Gastrocnemius medialis (tissue), 4 donors: Measurements from ENCODE around the gene CREG1. TPM values are rescaled to one million over a fixed set of nuclear protein-coding genes. Genes with fewer than 3 reads are reported as not detected.

ENCODE experiments used
- ATAC-seq, 2 donors: fragments of 150-250 bp; one replicate each; pipeline ENCODE4 v1.9.1; 2016
- DNase-seq, 2 donors: peaks; one replicate each; pipeline ENCODE4 v3.0.0-alpha.2; 2019
- H3K27ac ChIP-seq, 4 donors: fragments of 200-600 bp; sonication (generic); 1 replicate in 1 of 4; 2 replicates in 3 of 4; pipeline ENCODE4 v1.5.1; 2016 to 2018; ENCODE audit warnings: mild to moderate bottlenecking in 2 of 4, moderate library complexity in 1 of 4
- H3K27me3 ChIP-seq, 3 donors: fragments of 200-600 bp; sonication (generic) in 2 of 3; 1 replicate in 1 of 3; 2 replicates in 2 of 3; pipeline versions ENCODE4 v1.5.1 to v1.6.0; 2016 to 2019; ENCODE audit warnings: mild to moderate bottlenecking in 1 of 3, moderate library complexity in 1 of 3
- H3K36me3 ChIP-seq, 2 donors: fragments of 200-600 bp; sonication (generic) in 1 of 2; one replicate each; pipeline ENCODE4 v1.5.1; 2017 to 2018
- H3K4me1 ChIP-seq, 2 donors: fragments of 200-600 bp; sonication (generic) in 1 of 2; one replicate each; pipeline ENCODE4 v1.5.1; 2016 to 2017; ENCODE audit warnings: mild to moderate bottlenecking in 2 of 2
- H3K4me3 ChIP-seq, 4 donors: fragments of 200-600 bp; sonication (generic) in 3 of 4; 1 replicate in 1 of 4; 2 replicates in 3 of 4; pipeline ENCODE4 v1.5.1; 2016 to 2019; ENCODE audit warnings: mild to moderate bottlenecking in 2 of 4
- H3K9me3 ChIP-seq, 3 donors: fragments of 200-600 bp; sonication (generic) in 2 of 3; 1 replicate in 1 of 3; 2 replicates in 2 of 3; pipeline ENCODE4 v1.5.1; 2016 to 2019
- POLR2A ChIP-seq, 2 donors: fragments of 450-650 bp; IDR thresholded peaks; one replicate each; pipeline ENCODE4 v1.6.1; 2017; ENCODE audit warnings: antibody characterized with exemption in 2 of 2, mild to moderate bottlenecking in 2 of 2, moderate library complexity in 2 of 2
- in situ Hi-C, 4 donors: fragments of 200-750 bp; cut with MboI; loops; one replicate each; pipeline versions ENCODE4 v1.15.0 to v1.8.0; 2017; ENCODE audit warnings: low sequenced_read_pairs in 4 of 4
- intact Hi-C: fragments of 100-400 bp; cut with DNase I; formaldehyde crosslinking; loops from one replicate; pipeline ENCODE4 v1.15.1; 2023; ENCODE audit warnings: low total_unique reads
- total RNA-seq, 4 donors: library from RNA; depleted of rRNA; stranded (reverse); fragments of >200 nt; gene quantifications; one replicate each; pipeline versions ENCODE4 v1.1.0 to v1.2.3, GENCODE V29; 2016
- TF ChIP-seq, protein P1 (sequence below), 5 experiments: fragments of 450-650 bp in 3 of 5; fragments of 200-600 bp in 2 of 5; sonication (generic) in 2 of 5; IDR thresholded peaks in 4 of 5; conservative IDR thresholded peaks in 1 of 5; 1 replicate in 4 of 5; 2 replicates in 1 of 5; pipeline ENCODE4 v1.5.1; 2016 to 2019; ENCODE audit warnings: antibody characterized with exemption in 5 of 5, mild to moderate bottlenecking in 3 of 5, moderate library complexity in 3 of 5

The CREG1 gene
- 10 to 100 TPM; 69.9 to 99.6 (median 80.7) TPM for total RNA-seq

DNA sequence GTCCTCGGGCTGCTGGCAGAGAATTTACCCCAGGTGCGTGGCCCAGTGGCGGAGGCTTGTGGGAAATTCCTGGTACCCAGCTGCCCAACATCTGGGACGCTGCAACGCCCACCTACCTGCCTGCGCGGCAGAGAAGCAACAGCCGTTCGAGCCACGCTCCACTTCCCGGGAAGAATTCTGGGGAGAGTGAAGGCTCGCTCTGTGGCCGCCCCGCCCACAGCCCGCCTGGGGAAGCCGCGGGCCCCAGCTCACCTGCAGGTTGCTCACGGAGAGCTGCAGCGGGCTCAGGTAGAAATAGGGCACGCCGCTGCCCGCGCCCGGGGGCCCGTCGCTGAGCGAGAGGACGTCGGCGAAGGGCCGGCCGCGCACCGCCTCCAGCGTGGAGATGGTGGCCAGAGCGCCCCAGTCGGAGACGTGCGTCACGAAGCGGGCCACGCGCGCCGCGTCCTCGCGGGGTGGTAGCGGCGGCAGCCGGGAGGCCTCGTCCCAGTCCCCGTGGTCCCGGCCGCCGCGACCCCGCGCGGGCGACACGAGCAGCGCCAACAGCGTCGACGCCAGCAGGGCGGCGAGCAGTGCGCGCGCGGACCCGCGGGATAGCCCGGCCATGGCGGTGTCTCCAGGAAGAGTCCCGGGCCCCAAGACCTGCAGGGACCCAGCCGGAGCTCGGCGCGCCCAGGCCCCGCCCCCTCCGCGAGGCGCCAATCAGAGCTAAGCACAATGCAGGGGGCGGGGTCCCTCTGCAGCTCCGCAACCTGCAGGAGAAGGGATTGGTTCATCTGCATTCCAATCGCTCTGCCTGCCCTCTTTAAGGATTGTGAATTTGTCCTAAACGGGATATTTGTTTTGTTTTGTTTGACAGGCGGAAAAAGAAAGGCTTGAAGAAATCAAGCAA, at the start of gene CREG1:
Gene CREG1 (minus strand): TSS at position 627 of the 892 bp plus-strand sequence.
- TF ChIP-seq, protein P1, sequence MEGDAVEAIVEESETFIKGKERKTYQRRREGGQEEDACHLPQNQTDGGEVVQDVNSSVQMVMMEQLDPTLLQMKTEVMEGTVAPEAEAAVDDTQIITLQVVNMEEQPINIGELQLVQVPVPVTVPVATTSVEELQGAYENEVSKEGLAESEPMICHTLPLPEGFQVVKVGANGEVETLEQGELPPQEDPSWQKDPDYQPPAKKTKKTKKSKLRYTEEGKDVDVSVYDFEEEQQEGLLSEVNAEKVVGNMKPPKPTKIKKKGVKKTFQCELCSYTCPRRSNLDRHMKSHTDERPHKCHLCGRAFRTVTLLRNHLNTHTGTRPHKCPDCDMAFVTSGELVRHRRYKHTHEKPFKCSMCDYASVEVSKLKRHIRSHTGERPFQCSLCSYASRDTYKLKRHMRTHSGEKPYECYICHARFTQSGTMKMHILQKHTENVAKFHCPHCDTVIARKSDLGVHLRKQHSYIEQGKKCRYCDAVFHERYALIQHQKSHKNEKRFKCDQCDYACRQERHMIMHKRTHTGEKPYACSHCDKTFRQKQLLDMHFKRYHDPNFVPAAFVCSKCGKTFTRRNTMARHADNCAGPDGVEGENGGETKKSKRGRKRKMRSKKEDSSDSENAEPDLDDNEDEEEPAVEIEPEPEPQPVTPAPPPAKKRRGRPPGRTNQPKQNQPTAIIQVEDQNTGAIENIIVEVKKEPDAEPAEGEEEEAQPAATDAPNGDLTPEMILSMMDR (IDR thresholded peaks at IDR 0.05 in 4 of 5, conservative IDR thresholded peaks at IDR 0.05 in 1 of 5) = peak in 1 of 5 experiments; percentile 14
- TF ChIP-seq POLR2A (IDR thresholded peaks at IDR 0.05) = peak; percentile 95 to 96
- in situ Hi-C loops (no loop called here), intact Hi-C loops (loop anchor here (2.0 to 10.0 kb wide), 5 partner anchors 96 to 449 kb away; partner anchors contain the start of genes DCAF6, MPC2 and POU2F1)
- H3K36me3 ChIP-seq = no peaks in the 10 kb centered on the region
- H3K9me3 ChIP-seq = no peaks in the 10 kb centered on the region
- H3K4me1 ChIP-seq = peaks cover 35 to 49% of the 10 kb centered on the region in 2 donors
- peak; percentile 88 to 91 for ATAC-seq
- DNase-seq = peak; percentile 90 to 94
- peak within 1 kb of the TSS; percentile 66 to 91 (median 82) for H3K27ac ChIP-seq
- H3K27me3 ChIP-seq = no peaks in the 10 kb centered on the region
- H3K4me3 ChIP-seq = peak within 1 kb of the TSS; percentile 66 to 89 (median 74)

DNA sequence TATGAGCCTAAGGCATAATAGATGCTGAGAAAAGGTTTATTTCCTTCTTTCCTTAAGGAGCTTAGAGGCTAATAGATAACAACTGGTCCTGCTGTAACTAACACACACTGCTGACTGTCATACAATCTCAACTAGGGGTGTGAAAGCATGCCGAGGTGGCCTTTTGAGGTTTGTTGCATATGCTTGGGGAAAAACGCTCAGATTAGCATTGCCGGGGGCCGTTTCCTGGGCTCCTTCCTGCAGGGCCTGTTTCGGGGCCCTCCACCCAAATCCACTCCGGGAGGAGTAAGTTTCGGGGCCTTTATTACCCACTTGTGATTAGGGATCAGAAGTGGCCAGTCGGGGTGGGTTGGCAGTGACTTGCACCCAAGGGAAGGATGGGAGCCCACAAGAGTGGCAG, 49.3 kb upstream of the CREG1 start:
- H3K9me3 ChIP-seq = no peaks in the 10 kb centered on the region
- H3K27ac ChIP-seq = peak overlapping the region in 1 of 4 donors; percentile 55
- TF ChIP-seq, protein P1 (IDR thresholded peaks at IDR 0.05 in 4 of 5, conservative IDR thresholded peaks at IDR 0.05 in 1 of 5) = no peak
- no peak for TF ChIP-seq POLR2A (IDR thresholded peaks at IDR 0.05)
- intact Hi-C loops (loop anchor here (5.0 kb wide), 2 partner anchors 34 to 199 kb away; no protein-coding TSS in a partner anchor), in situ Hi-C loops (loop anchor here (5.0 to 25.0 kb wide), 2 partner anchors 84 to 209 kb away; no protein-coding TSS in a partner anchor)
- H3K4me3 ChIP-seq = no peak overlapping the region
- ATAC-seq (no peak), DNase-seq (no peak)
- H3K36me3 ChIP-seq = no peaks in the 10 kb centered on the region
- no peaks in the 10 kb centered on the region for H3K27me3 ChIP-seq
- H3K4me1 ChIP-seq = peaks cover 19 to 25% of the 10 kb centered on the region in 2 donors

DNA sequence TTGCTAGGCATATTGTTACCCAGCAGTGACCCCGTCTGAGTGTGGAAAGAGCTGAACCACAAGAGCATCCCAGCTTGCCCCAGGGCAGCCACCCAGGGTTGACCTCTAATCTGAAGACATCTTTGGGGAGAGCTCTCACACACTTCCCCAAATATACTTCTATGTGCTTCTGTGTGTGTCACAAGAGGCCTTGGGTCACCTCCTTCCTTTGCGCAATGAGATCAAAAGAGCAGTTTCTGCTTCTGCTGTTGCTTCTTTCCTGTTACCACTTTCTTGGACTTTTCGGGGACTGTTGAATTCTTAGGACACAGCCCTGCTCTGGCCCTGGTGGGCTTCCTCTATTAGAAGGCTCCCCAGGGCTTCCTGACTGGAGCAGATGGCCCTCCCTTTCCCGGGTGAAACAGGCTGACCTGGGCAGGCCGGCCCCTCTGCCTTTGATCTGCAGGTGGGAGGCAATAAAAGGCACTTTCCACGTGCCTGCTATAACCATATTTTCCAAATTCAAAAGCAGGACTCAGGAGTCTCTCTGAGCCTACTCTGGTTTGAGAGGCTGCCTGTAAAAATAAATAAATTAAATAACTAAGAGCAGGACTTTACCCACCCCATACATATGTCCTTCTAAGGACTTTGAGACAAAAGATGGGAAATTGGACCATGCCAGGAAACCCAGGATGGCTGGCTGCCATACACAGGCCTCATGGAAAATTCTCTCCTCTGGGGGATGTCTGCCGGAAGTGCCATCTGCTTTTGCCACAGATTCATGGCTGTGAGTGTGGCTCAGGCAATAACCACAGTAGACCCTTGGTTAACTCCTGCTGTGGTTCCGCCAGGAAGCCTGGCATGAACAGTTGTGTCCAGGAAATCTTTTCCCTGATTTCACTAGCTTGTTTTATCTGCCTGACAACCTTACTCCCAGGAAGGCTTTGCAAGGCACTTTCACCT, 48.2 kb upstream of the CREG1 start:
- Histone ChIP-seq H3K36me3 (no peaks in the 10 kb centered on the region), H3K9me3 (no peaks in the 10 kb centered on the region), H3K27me3 (no peaks in the 10 kb centered on the region), H3K27ac (peak overlapping the region; percentile 46 to 70 (median 52)), H3K4me1 (peaks cover 19 to 25% of the 10 kb centered on the region in 2 donors), H3K4me3 (no peak overlapping the region)
- DNase-seq (peak; percentile 43 to 50), ATAC-seq (peak; percentile 33 to 49)
- no peak for TF ChIP-seq POLR2A (IDR thresholded peaks at IDR 0.05)
- TF ChIP-seq, protein P1 (IDR thresholded peaks at IDR 0.05 in 4 of 5, conservative IDR thresholded peaks at IDR 0.05 in 1 of 5) = no peak
- in situ Hi-C loops (loop anchor here (5.0 to 25.0 kb wide), 2 partner anchors 86 to 211 kb away; no protein-coding TSS in a partner anchor), intact Hi-C loops (loop anchor here (5.0 kb wide), 2 partner anchors 36 to 201 kb away; no protein-coding TSS in a partner anchor)

DNA sequence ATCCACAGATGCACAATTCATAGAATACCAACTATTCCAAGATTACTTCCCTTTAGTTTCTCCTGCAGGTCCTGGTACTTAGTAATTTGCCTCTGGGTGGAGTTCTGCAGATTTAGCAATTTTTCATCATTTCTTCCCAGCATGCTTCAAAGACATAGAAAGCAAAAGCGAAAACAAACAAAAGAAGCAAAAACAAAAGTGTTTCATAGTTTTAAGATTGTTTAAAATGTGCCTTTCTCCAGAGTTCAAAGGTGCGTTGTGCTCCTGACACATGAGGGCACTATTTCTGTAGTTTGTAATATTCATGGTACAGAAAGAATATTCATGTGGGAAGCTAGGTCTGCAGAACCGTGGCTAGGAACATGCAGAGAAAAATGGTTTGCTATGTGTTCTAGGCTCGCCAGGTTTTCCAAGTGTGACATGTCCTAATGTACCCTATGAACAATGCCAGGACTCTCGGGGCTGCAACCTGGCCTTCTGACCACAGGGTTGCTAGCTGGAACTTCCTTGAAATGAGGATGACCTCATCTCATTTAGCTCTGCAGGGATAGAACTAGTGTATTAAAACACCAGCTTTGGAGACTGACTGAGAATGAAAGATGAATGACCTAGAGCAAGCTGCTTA, 46.5 kb upstream of the CREG1 start:
- peaks cover 19 to 25% of the 10 kb centered on the region in 2 donors for H3K4me1 ChIP-seq
- no peaks in the 10 kb centered on the region for H3K27me3 ChIP-seq
- peak overlapping the region in 3 of 4 donors; percentile 15 to 70 (median 29) for H3K27ac ChIP-seq
- peak; percentile 93 to 96 for ATAC-seq
- no peaks in the 10 kb centered on the region for H3K36me3 ChIP-seq
- TF ChIP-seq, protein P1 (IDR thresholded peaks at IDR 0.05 in 4 of 5, conservative IDR thresholded peaks at IDR 0.05 in 1 of 5) = peak; percentile 39 to 76 (median 65)
- TF ChIP-seq POLR2A (IDR thresholded peaks at IDR 0.05) = no peak
- H3K4me3 ChIP-seq = no peak overlapping the region
- intact Hi-C loops (loop anchor here (1.0 to 5.0 kb wide), 3 partner anchors 37 to 202 kb away; no protein-coding TSS in a partner anchor), in situ Hi-C loops (loop anchor here (5.0 to 25.0 kb wide), 2 partner anchors 87 to 212 kb away; no protein-coding TSS in a partner anchor)
- no peaks in the 10 kb centered on the region for H3K9me3 ChIP-seq
- peak; percentile 38 to 72 for DNase-seq
